PC-3 (cell line): ENCODE measurements around the gene LRBA. TPM values are rescaled to one million over a fixed set of nuclear protein-coding genes. Genes with fewer than 3 reads are reported as not detected.
A peak's percentile ranks its signal among the peaks of the same experiment; 100 is the strongest.

Source experiments
- ATAC-seq: fragments of 200-7000 bp; cut with Tn5 transposase; 2 replicates; pipeline ENCODE4 v1.9.1; 2020; ENCODE audit warnings: mild to moderate bottlenecking, moderate library complexity
- BruUV-seq: library from RNA; stranded (reverse); fragments of 400-500 nt; replicated peaks from 2 replicates; lab custom pipeline; 2021; lab: Mats Ljungman, UMichigan
- CTCF ChIA-PET: fragments of 300-600 bp; sonication (Branson Sonifier 250); formaldehyde crosslinking; loops from one replicate; lab custom pipeline; 2022; ENCODE audit warnings: antibody characterized with exemption; lab: Charles Lee
- POLR2A ChIA-PET: fragments of 300-600 bp; sonication (Branson Sonifier 250); formaldehyde crosslinking; loops from one replicate; lab custom pipeline; 2022; ENCODE audit warnings: antibody characterized with exemption; ENCODE audit not compliant: unreplicated experiment; lab: Charles Lee
- DNase-seq: peaks from one replicate; pipeline ENCODE4 v3.0.0-alpha.2; 2015
- H2AFZ ChIP-seq: fragments of 300-600 bp; sonication (generic); 2 replicates; pipeline ENCODE4 v1.6.0; 2016; ENCODE audit warnings: antibody characterized with exemption, low read length
- H3F3A ChIP-seq: fragments of 300-600 bp; sonication (generic); one replicate; pipeline ENCODE4 v1.6.0; 2017; ENCODE audit warnings: antibody characterized with exemption, low read length, control low read depth, mild to moderate bottlenecking; ENCODE audit not compliant: unreplicated experiment
- H3K27ac ChIP-seq: fragments of 300-600 bp; sonication (generic); 2 replicates; pipeline ENCODE4 v1.5.1; 2016; ENCODE audit warnings: mild to moderate bottlenecking, low read length
- H3K27me3 ChIP-seq: fragments of 300-600 bp; sonication (generic); 2 replicates; pipeline ENCODE4 v1.6.1; 2016; ENCODE audit warnings: low read length, mixed read lengths
- H3K36me3 ChIP-seq: fragments of 300-600 bp; sonication (generic); 2 replicates; pipeline ENCODE4 v1.6.1; 2016; ENCODE audit warnings: low read depth, mixed run types, low read length, mixed read lengths
- H3K4me1 ChIP-seq: fragments of 300-600 bp; sonication (generic); 2 replicates; pipeline ENCODE4 v1.5.1; 2016; ENCODE audit warnings: low read length; ENCODE audit not compliant: insufficient read depth
- H3K4me2 ChIP-seq: fragments of 300-600 bp; sonication (generic); 2 replicates; pipeline ENCODE4 v1.6.0; 2016; ENCODE audit warnings: low read length
- H3K4me3 ChIP-seq: fragments of 300-600 bp; sonication (generic); 2 replicates; pipeline ENCODE4 v1.5.1; 2016; ENCODE audit warnings: mild to moderate bottlenecking, low read length, mixed read lengths
- H3K79me2 ChIP-seq: fragments of 300-600 bp; sonication (generic); 2 replicates; pipeline ENCODE4 v1.6.1; 2017; ENCODE audit warnings: low read length, mixed read lengths
- H3K9ac ChIP-seq: fragments of 300-600 bp; sonication (generic); 2 replicates; pipeline ENCODE4 v1.6.0; 2016; ENCODE audit warnings: mild to moderate bottlenecking, low read length
- H3K9me2 ChIP-seq: fragments of 300-600 bp; sonication (generic); replicated peaks from 2 replicates; pipeline ENCODE4 v1.6.1; 2016; ENCODE audit warnings: mixed run types, low read length, mixed read lengths
- H3K9me3 ChIP-seq: fragments of 300-600 bp; sonication (generic); 2 replicates; pipeline ENCODE4 v1.6.1; 2016; ENCODE audit warnings: low read length, mixed read lengths
- H4K20me1 ChIP-seq: fragments of 300-600 bp; sonication (generic); 2 replicates; pipeline ENCODE4 v1.6.1; 2016; ENCODE audit warnings: low read length, mixed read lengths
- CTCF ChIP-seq: fragments of 300-600 bp; sonication (generic); conservative IDR thresholded peaks from 2 replicates; pipeline ENCODE4 v1.5.1; 2017; ENCODE audit warnings: antibody characterized with exemption, low read depth, mild to moderate bottlenecking, low read length
- EZH2 ChIP-seq: fragments of 300-600 bp; sonication (generic); IDR thresholded peaks from one replicate; pipeline ENCODE4 v1.6.1; 2017; ENCODE audit warnings: antibody characterized with exemption, mild to moderate bottlenecking, low read length; ENCODE audit not compliant: unreplicated experiment
- EZH2phosphoT487 ChIP-seq: fragments of 300-600 bp; sonication (generic); IDR thresholded peaks from 2 replicates; pipeline ENCODE4 v1.6.1; 2018; ENCODE audit warnings: mild to moderate bottlenecking, antibody characterized with exemption, low read length, borderline replicate concordance
- intact Hi-C: fragments of 100-400 bp; cut with micrococcal nuclease; formaldehyde crosslinking; loops from 2 replicates; pipeline ENCODE4 v1.9.0; 2023
- total RNA-seq: library from RNA; depleted of rRNA; stranded (reverse); fragments of >200 nt; gene quantifications from 2 replicates; pipeline ENCODE4 v1.2.3, GENCODE V29; 2014

Gene LRBA
- total RNA-seq, 1 experiment from 2014 or later, result 40.8 TPM

- Histone ChIP-seq H3K79me2 (peaks cover 23% of the 10 kb centered on the region), H3K4me3 (no peak overlapping the region), H3K9me3 (no peaks in the 10 kb centered on the region), H3K9me2 (no peaks in the 10 kb centered on the region), H3K27me3 (no peaks in the 10 kb centered on the region), H3K9ac (no peak overlapping the region), H4K20me1 (no peaks in the 10 kb centered on the region), H3F3A (no peaks in the 10 kb centered on the region), H3K36me3 (no peaks in the 10 kb centered on the region), H3K27ac (no peak overlapping the region), H3K4me1 (no peaks in the 10 kb centered on the region), H2AFZ (no peak overlapping the region), H3K4me2 (no peak overlapping the region)
- CTCF ChIA-PET, result no interaction called here
- no peak for ATAC-seq
- TF ChIP-seq CTCF (no peak), EZH2phosphoT487 (no peak), EZH2 (no peak)
- intact Hi-C loops, result no loop called here
- POLR2A ChIA-PET, result no interaction called here
- no peak for DNase-seq
- no TSS peak for BruUV-seq
Observed at GRCh38 chr4:150938873-150939499, 76.1 kb downstream of the LRBA start.

GRCh38 chr4:150938417-150938816 is 76.7 kb downstream of the LRBA start:
- no peak overlapping the region for H3K27ac ChIP-seq
- no peak overlapping the region for H3K9ac ChIP-seq
- no peak for TF ChIP-seq EZH2phosphoT487
- no peak for TF ChIP-seq EZH2
- no peak for TF ChIP-seq CTCF
- POLR2A ChIA-PET, result no interaction called here
- CTCF ChIA-PET, result no interaction called here
- BruUV-seq, result no TSS peak
- H3K36me3 ChIP-seq, result no peaks in the 10 kb centered on the region
- H3F3A ChIP-seq, result no peaks in the 10 kb centered on the region
- H3K4me3 ChIP-seq, result no peak overlapping the region
- H3K9me3 ChIP-seq, result no peaks in the 10 kb centered on the region
- H3K79me2 ChIP-seq, result peaks cover 19% of the 10 kb centered on the region
- no peaks in the 10 kb centered on the region for H3K27me3 ChIP-seq
- no peak for ATAC-seq
- H3K9me2 ChIP-seq, result no peaks in the 10 kb centered on the region
- no peaks in the 10 kb centered on the region for H4K20me1 ChIP-seq
- no peaks in the 10 kb centered on the region for H3K4me1 ChIP-seq
- no peak overlapping the region for H3K4me2 ChIP-seq
- no peak overlapping the region for H2AFZ ChIP-seq
- peak; percentile 7 for DNase-seq
- intact Hi-C loops, result no loop called here

- Histone ChIP-seq H3K9me2 (no peaks in the 10 kb centered on the region), H3K27me3 (no peaks in the 10 kb centered on the region), H3K36me3 (no peaks in the 10 kb centered on the region), H4K20me1 (no peaks in the 10 kb centered on the region), H2AFZ (no peak overlapping the region), H3K4me2 (no peak overlapping the region), H3K4me3 (no peak overlapping the region), H3K79me2 (peaks cover 10% of the 10 kb centered on the region; the same call in 1 of the 2 replicates), H3K9me3 (no peaks in the 10 kb centered on the region), H3K9ac (no peak overlapping the region), H3F3A (no peaks in the 10 kb centered on the region), H3K27ac (no peak overlapping the region), H3K4me1 (no peaks in the 10 kb centered on the region)
- intact Hi-C loops, result no loop called here
- ChIA-PET POLR2A (no interaction called here), CTCF (no interaction called here)
- ATAC-seq, result no peak
- BruUV-seq, result no TSS peak
- TF ChIP-seq EZH2 (no peak), EZH2phosphoT487 (no peak), CTCF (no peak)
- DNase-seq, result no peak
Observed at GRCh38 chr4:150934022-150934421, 81.1 kb downstream of the LRBA start.
